Endodermal cell (in vitro differentiated cells): Measurements from ENCODE around the gene BICDL1. TPM values are rescaled to one million over a fixed set of nuclear protein-coding genes. Genes with fewer than 3 reads are reported as not detected.

Source experiments
- DNase-seq: peaks from one replicate; pipeline ENCODE4 v3.0.0-alpha.2; 2017
- H3K27ac ChIP-seq: 2 replicates; pipeline ENCODE4 v1.5.1; 2013; ENCODE audit warnings: mild to moderate bottlenecking, low read depth, low read length, moderate library complexity
- H3K27me3 ChIP-seq: 2 replicates; pipeline ENCODE4 v1.6.1; 2013; ENCODE audit warnings: mild to moderate bottlenecking, low read length, moderate library complexity; ENCODE audit not compliant: insufficient read depth, control insufficient read depth, poor library complexity, severe bottlenecking
- H3K36me3 ChIP-seq: 2 replicates; pipeline ENCODE4 v1.7.0; 2013; ENCODE audit warnings: mild to moderate bottlenecking, low read length, moderate library complexity; ENCODE audit not compliant: control insufficient read depth, insufficient read depth
- H3K4me1 ChIP-seq: one replicate; pipeline ENCODE4 v1.7.0; 2013; ENCODE audit warnings: low read length; ENCODE audit not compliant: control insufficient read depth, insufficient read depth
- H3K4me3 ChIP-seq: 2 replicates; pipeline ENCODE4 v1.5.1; 2013; ENCODE audit warnings: mild to moderate bottlenecking, low read length, moderate library complexity
- H3K9ac ChIP-seq: 2 replicates; pipeline ENCODE4 v1.6.1; 2013; ENCODE audit warnings: mild to moderate bottlenecking, low read length, moderate library complexity; ENCODE audit not compliant: poor library complexity, severe bottlenecking; ENCODE audit errors: extremely low read depth
- H3K9me3 ChIP-seq: 2 replicates; pipeline ENCODE4 v1.6.1; 2013; ENCODE audit warnings: mild to moderate bottlenecking, low read length, moderate library complexity; ENCODE audit not compliant: control insufficient read depth
- H3K27ac Mint-ChIP-seq: 2 replicates; pipeline ENCODE4 v1.8.0; 2020; ENCODE audit warnings: mixed read lengths
- H3K27me3 Mint-ChIP-seq: 2 replicates; pipeline ENCODE4 v1.8.0; 2021; ENCODE audit warnings: mild to moderate bottlenecking, mixed read lengths; ENCODE audit not compliant: insufficient read depth
- H3K36me3 Mint-ChIP-seq: 2 replicates; pipeline ENCODE4 v1.8.0; 2020; ENCODE audit warnings: low read depth, mixed read lengths
- H3K4me1 Mint-ChIP-seq: 2 replicates; pipeline ENCODE4 v1.8.0; 2020; ENCODE audit warnings: mixed read lengths
- H3K4me3 Mint-ChIP-seq: 2 replicates; pipeline ENCODE4 v1.8.0; 2020; ENCODE audit warnings: mild to moderate bottlenecking, moderate library complexity, mixed read lengths
- H3K9me3 Mint-ChIP-seq: 2 replicates; pipeline ENCODE4 v1.8.0; 2020; ENCODE audit warnings: mild to moderate bottlenecking, mixed read lengths
- CTCF ChIP-seq: fragments of 200-600 bp; sonication (generic); conservative IDR thresholded peaks from 2 replicates; pipeline ENCODE4 v1.5.0; 2021; ENCODE audit warnings: antibody characterized with exemption, mild to moderate bottlenecking
- WGBS, 2 experiments: methylation state at CpG; one replicate each; pipeline versions ENCODE4 v1.1.5 to v1.1.7; 2013; ENCODE audit warnings: missing lambda C conversion rate in 2 of 2, mixed read lengths in 1 of 2; ENCODE audit not compliant: insufficient coverage in 1 of 2, insufficient read length in 1 of 2; 5-methylcytosine and 5-hydroxymethylcytosine counted together
- total RNA-seq, 2 donors: library from RNA; stranded (reverse); fragmentation: NEBNext Ultra II Directional in 1 of 2; extraction: Animal tissue kit (Norgen Biotek cat#: 25700) in 1 of 2; gene quantifications; 2 replicates in 1 of 2; 3 replicates in 1 of 2; pipeline ENCODE4 v1.2.1, GENCODE V29; 2021

Gene BICDL1
- total RNA-seq, 2 donors from 2014 or later: 14.5 to 22.3 TPM

- Histone ChIP-seq H3K27me3 (no peaks in the 10 kb centered on the region), H3K9ac (no peak overlapping the region), H3K36me3 (no peaks in the 10 kb centered on the region), H3K9me3 (no peaks in the 10 kb centered on the region), H3K4me1 (no peaks in the 10 kb centered on the region), H3K4me3 (no peak overlapping the region), H3K27ac (no peak overlapping the region)
- WGBS, 2 experiments: 93 to 97% methylated on average over 8 to 10 of the region's 10 CpGs
- Mint-ChIP-seq H3K27me3 (no peaks in the 10 kb centered on the region), H3K27ac (no peak overlapping the region), H3K4me3 (no peak overlapping the region), H3K36me3 (no peaks in the 10 kb centered on the region), H3K9me3 (no peaks in the 10 kb centered on the region), H3K4me1 (peaks cover 11% of the 10 kb centered on the region)
- no peak for TF ChIP-seq CTCF
- DNase-seq: no peak
Measured at GRCh38 chr12:120061575-120062214, 72.7 kb downstream of the BICDL1 start.

- Mint-ChIP-seq H3K4me1 (peaks cover 11% of the 10 kb centered on the region), H3K27me3 (no peaks in the 10 kb centered on the region), H3K36me3 (no peaks in the 10 kb centered on the region), H3K9me3 (no peaks in the 10 kb centered on the region), H3K27ac (no peak overlapping the region), H3K4me3 (no peak overlapping the region)
- Histone ChIP-seq H3K4me1 (no peaks in the 10 kb centered on the region), H3K36me3 (no peaks in the 10 kb centered on the region), H3K27ac (no peak overlapping the region), H3K9ac (no peak overlapping the region), H3K9me3 (no peaks in the 10 kb centered on the region), H3K4me3 (no peak overlapping the region), H3K27me3 (no peaks in the 10 kb centered on the region)
- 90% methylated on average over 3 of the region's 3 CpGs; no CpG with 5 or more reads in 1 of the 2 experiments for WGBS, 2 experiments
- TF ChIP-seq CTCF: no peak
- no peak for DNase-seq
Measured at GRCh38 chr12:120062976-120063579, 74.0 kb downstream of the BICDL1 start.

DNA sequence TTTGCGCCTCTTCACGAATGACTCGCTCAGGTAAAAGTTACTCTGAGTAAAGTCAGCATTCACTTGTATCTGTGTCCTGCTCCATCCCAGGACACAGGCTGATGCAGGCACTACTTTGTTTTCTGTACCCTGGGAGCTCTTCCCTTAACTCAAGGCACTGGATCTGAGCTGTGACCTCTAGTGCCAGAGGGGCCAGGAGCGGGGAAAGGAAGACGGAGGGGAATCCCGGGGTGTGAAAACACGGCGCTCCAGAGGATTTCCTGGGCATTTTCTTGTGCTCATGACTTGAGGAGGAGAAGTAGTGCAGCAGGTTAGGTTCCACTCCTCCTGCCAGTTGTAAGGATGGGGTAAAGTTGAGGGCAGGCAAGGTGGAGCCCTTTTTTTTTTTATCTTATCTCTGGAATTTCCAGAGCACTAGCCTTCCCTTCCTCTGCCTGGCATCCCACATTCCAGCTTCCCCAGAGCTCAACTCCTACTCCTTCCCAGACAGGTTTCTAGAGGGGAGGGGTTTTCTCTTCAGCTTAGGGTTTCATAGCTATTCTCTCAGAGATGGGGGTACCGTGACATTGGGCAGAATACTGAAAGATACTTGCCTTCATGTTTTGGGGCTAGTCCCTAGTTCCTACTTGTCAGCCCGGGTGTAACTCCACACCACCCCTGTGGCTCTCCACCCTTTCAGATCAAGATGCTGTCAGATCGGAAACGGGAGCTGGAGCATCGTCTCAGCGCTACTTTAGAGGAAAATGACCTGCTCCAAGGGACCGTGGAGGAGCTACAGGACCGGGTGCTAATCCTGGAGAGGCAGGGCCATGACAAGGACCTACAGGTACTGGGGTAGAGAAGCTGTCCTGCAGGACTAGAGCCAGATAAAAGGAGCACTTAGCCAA is 75.3 kb downstream of the BICDL1 start:
- Mint-ChIP-seq H3K27me3 (no peaks in the 10 kb centered on the region), H3K36me3 (no peaks in the 10 kb centered on the region), H3K4me3 (no peak overlapping the region), H3K9me3 (no peaks in the 10 kb centered on the region), H3K4me1 (peaks cover 11% of the 10 kb centered on the region), H3K27ac (peak overlapping the region; percentile 58)
- Histone ChIP-seq H3K36me3 (no peaks in the 10 kb centered on the region), H3K4me1 (no peaks in the 10 kb centered on the region), H3K9ac (no peak overlapping the region), H3K4me3 (no peak overlapping the region), H3K9me3 (no peaks in the 10 kb centered on the region), H3K27me3 (no peaks in the 10 kb centered on the region), H3K27ac (no peak overlapping the region)
- peak; percentile 67 for DNase-seq
- TF ChIP-seq CTCF: no peak
- 86 to 88% methylated on average over 15 to 16 of the region's 16 CpGs for WGBS, 2 experiments
